ENCODE measurements around the gene PTPRN2.
A peak's percentile ranks its signal among the peaks of the same experiment; 100 is the strongest.

Gene PTPRN2

DNA sequence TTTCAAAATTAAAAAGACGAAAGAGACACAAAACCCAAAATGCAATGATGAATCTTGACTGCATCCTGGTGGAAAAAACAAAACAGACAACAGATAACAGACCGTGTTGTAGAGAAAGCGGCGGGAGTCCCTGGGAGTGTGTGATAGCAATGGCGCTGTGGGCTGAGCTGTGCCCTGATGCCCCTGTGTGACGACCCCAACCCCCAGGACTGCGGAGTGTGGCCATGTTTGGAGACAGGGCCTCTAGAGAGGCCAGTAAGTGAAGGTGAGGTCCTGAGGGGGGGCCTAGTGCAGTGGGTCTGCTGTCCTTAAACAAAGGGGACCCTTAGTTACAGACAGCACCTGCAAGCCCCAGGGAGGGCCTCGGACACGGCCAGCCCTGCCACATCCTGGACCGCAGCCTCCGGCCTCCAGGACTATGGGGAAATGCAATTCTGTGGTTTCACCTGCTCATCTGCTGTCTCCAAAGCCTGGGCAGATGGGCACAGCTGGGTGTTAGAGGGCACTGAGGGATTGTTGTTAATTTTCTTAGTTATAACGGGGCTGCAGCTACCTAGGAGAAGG, 973.1 kb downstream of the PTPRN2 start:
- DNase-seq (ENCODE audit: low read depth) = no peak
- TF ChIP-seq, protein P1, sequence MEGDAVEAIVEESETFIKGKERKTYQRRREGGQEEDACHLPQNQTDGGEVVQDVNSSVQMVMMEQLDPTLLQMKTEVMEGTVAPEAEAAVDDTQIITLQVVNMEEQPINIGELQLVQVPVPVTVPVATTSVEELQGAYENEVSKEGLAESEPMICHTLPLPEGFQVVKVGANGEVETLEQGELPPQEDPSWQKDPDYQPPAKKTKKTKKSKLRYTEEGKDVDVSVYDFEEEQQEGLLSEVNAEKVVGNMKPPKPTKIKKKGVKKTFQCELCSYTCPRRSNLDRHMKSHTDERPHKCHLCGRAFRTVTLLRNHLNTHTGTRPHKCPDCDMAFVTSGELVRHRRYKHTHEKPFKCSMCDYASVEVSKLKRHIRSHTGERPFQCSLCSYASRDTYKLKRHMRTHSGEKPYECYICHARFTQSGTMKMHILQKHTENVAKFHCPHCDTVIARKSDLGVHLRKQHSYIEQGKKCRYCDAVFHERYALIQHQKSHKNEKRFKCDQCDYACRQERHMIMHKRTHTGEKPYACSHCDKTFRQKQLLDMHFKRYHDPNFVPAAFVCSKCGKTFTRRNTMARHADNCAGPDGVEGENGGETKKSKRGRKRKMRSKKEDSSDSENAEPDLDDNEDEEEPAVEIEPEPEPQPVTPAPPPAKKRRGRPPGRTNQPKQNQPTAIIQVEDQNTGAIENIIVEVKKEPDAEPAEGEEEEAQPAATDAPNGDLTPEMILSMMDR (conservative IDR thresholded peaks at IDR 0.05; ENCODE audit: low read depth, low read length) = no peak
- H3K4me3 ChIP-seq (ENCODE audit: low read depth, low read length) = no peak overlapping the region

DNA sequence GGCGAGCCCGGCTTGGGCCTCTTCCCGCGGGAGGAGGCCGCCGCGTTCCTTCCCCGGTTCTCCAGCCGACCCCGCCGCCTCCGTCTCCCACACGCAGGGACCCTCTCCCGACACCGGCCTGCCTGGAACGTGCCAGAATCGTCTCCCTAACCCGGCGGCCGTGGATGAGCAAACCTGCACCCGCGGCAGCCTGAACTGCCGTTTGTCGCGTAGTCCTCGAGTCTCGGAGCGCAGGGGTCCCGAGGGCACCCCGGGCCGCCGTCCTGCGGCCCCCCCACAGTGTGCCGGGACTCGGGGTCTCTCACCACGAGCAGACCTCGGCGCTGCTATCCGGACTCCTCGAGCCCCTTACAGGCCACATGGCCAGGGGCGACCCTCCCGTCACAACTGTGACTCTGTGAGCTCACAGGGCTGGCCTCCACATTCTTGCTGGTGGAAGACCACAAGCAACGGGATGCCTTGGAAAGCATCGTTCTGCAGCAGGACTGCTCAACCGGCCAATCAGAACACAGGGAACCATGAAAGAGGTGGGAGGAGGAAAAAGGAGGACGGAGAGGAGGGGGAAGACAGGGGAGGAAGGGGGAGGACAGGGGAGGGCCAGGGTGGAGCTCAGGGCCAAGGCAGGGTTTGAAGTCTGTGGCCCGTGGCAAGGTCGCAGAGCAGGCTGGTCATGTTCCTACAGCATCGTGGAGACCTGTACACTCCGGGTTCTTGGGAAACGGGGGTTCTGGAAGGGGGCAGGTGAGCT, 973.9 kb downstream of the PTPRN2 start:
- peak; percentile 63 for DNase-seq (ENCODE audit: low read depth)
- TF ChIP-seq, protein P1 (conservative IDR thresholded peaks at IDR 0.05; ENCODE audit: low read depth, low read length) = no peak
- peak overlapping the region; percentile 54 for H3K4me3 ChIP-seq (ENCODE audit: low read depth, low read length)

DNA sequence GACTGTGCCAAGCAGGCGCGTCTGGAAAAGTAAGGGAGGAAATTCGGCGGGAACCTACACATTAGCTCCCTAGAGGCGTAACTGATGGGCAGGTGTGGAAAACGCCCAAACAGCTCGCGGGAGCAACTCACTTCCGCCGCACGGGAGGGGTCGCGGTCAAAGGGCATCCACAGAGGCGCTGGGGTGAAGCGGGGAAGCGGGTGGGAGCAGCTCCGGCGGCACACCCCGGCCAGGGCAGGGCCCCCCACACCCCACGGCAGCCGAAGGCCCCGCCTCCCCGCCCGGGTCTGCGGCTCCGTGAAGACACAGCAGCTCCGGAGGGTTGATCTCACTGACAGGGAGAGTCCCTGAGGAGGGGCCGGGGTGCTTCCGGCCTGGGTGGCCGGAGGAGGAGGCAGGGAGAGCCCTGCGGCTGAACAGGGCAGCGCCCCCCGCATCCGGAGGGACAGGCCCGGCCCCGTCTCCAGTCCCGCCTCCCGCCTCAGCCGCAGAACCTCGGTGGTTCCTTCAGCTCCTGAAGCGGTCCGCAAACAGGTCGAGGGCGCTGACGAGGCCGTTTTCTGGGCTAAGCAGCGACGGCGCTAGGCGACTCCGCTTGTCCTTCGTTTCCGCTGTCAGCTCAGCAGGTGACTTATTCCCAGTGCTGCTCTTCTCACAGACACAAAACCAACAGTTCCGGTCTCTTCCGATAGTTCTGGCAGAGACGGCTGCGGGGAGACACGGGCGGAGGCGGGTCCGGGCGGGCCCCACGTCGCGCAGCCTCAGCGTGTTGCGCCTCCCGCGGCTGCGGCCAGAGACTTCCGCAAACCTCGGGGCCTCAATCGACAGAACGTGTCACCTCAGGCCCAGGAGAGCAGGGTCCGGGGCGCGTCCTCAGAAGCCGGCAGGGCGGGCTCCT, 974.7 kb downstream of the PTPRN2 start:
- peak overlapping the region; percentile 54 for H3K4me3 ChIP-seq (ENCODE audit: low read depth, low read length)
- DNase-seq (ENCODE audit: low read depth) = peak; percentile 47
- TF ChIP-seq, protein P1 (conservative IDR thresholded peaks at IDR 0.05; ENCODE audit: low read depth, low read length) = no peak

DNA sequence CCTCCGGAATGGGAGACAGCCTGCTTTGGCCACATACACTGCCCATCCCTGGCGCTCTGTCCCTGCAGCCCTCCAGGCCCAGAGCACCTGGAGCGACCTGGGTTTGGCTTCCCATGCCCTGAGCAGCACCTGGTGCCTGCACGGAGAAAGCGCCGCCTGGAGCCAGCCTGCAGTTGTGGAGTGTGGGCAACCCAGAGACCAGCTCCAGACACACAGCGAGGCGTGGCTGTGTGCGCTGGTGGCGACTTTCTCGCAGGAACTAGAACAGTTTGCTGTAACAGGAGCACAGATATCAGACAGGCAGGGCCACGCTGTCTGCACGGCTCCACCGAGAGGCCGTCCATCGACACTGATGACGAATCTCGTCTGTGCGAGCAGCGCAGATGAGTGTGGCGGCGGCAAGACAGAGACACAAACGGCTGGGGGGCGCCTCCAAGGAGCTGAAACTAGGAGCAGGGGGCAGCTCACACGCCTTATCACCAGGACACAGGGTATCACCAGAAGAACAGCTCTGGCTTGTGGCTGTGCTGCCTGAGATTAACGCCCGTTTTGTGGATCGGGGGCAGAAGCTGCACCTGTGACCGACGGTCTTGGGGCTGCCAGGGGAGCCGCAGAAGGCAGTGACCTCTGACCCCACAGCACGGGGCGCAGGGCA, 975.5 kb downstream of the PTPRN2 start:
- TF ChIP-seq, protein P1 (conservative IDR thresholded peaks at IDR 0.05; ENCODE audit: low read depth, low read length) = no peak
- no peak for DNase-seq (ENCODE audit: low read depth)
- no peak overlapping the region for H3K4me3 ChIP-seq (ENCODE audit: low read depth, low read length)

DNA sequence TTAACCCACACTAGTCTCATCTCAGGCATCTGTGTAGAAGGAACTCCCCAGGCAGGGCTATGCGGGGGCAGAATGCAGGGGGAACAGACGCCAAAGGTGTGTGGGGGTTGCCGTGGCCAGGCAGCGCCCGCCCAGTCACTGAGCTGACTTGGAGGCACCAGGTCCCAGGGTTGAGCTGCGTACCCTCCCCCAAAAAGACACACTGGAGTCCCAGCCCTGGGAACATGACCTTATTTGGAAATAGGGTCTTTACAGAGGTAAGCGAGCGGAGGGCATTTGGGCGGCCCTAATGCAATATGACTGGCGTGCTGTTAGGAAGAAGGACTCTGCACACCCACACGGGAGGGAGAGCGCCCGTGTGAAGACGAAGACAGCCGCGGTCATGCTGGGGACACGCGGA, 976.3 kb downstream of the PTPRN2 start:
- TF ChIP-seq, protein P1 (conservative IDR thresholded peaks at IDR 0.05; ENCODE audit: low read depth, low read length) = no peak
- H3K4me3 ChIP-seq (ENCODE audit: low read depth, low read length) = no peak overlapping the region
- DNase-seq (ENCODE audit: low read depth) = no peak

DNA sequence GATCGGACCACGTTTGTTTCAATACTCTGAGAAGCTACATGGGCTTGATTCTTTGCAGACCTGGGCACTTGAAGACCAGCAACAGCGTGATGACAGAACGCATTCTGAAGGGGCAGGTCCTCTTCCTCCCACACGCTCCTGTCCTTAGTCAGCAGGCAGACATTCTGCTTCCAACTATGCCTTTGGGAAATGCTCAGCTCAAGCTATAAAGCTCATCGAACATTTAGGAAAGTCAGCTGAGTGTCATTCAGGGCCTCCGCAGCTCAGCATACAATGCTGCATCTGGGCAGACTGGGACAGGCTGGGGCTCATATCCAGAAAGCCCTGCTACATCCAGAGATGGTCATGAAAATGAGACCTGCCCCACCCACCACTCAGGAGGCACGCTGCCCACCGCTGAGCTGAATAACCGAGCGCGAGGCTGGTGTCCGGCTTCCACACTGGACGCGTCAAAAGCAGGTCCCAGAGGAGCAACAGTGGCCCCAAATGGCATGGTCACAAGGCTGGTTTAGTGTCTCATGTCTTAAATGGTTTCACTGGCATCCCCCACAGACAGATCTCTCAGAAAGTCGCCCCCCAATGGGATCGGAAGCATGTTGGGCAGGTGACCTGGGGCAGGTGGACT, 976.8 kb downstream of the PTPRN2 start:
- DNase-seq (ENCODE audit: low read depth) = no peak
- H3K4me3 ChIP-seq (ENCODE audit: low read depth, low read length) = no peak overlapping the region
- TF ChIP-seq, protein P1 (conservative IDR thresholded peaks at IDR 0.05; ENCODE audit: low read depth, low read length) = no peak

Data from choroid plexus epithelial cell (primary cell).